IMR-90 (cell line): ENCODE data around the gene HMG20A.

Source experiments
- RAD21 ChIP-seq: IDR thresholded peaks from 2 replicates; pipeline ENCODE4 v1.6.1; 2012; ENCODE audit warnings: low read length, improper control_type of control experiment
- RCOR1 ChIP-seq: IDR thresholded peaks from 2 replicates; pipeline ENCODE4 v1.6.1; 2012; ENCODE audit warnings: mild to moderate bottlenecking, low read length, improper control_type of control experiment; ENCODE audit not compliant: insufficient replicate concordance
- TF ChIP-seq, protein P1 (sequence below): fragments of 150-350 bp; IDR thresholded peaks from 2 replicates; pipeline ENCODE4 v1.6.1; 2017; ENCODE audit warnings: mild to moderate bottlenecking, antibody characterized with exemption, low read length, low read depth
- TF ChIP-seq, protein P2 (sequence below): conservative IDR thresholded peaks from 2 replicates; pipeline ENCODE4 v1.5.1; 2012; ENCODE audit warnings: mild to moderate bottlenecking, low read depth, low read length, improper control_type of control experiment

DNA sequence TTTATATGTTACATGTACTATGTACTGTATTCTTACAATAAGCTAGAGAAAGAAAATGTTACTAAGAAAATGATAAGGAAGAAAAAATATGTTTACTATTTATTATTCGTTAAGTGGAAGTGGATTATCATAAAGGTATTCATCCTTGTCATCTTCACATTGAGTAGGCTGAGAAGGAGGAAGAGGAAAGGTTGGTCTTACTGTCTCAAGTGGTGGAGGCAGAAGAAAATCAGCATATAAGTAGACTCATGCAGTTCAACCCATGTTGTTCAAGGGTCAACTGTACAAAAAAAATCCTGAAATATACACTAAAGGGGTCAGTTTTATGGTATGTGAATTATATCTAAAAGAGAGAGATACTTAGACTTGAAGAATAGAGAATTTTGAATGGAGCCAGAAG is 5.7 kb downstream of the HMG20A start:
- no peak for TF ChIP-seq RCOR1
- TF ChIP-seq, protein P1, sequence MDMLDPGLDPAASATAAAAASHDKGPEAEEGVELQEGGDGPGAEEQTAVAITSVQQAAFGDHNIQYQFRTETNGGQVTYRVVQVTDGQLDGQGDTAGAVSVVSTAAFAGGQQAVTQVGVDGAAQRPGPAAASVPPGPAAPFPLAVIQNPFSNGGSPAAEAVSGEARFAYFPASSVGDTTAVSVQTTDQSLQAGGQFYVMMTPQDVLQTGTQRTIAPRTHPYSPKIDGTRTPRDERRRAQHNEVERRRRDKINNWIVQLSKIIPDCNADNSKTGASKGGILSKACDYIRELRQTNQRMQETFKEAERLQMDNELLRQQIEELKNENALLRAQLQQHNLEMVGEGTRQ, result no peak
- TF ChIP-seq RAD21, result no peak
- TF ChIP-seq, protein P2, sequence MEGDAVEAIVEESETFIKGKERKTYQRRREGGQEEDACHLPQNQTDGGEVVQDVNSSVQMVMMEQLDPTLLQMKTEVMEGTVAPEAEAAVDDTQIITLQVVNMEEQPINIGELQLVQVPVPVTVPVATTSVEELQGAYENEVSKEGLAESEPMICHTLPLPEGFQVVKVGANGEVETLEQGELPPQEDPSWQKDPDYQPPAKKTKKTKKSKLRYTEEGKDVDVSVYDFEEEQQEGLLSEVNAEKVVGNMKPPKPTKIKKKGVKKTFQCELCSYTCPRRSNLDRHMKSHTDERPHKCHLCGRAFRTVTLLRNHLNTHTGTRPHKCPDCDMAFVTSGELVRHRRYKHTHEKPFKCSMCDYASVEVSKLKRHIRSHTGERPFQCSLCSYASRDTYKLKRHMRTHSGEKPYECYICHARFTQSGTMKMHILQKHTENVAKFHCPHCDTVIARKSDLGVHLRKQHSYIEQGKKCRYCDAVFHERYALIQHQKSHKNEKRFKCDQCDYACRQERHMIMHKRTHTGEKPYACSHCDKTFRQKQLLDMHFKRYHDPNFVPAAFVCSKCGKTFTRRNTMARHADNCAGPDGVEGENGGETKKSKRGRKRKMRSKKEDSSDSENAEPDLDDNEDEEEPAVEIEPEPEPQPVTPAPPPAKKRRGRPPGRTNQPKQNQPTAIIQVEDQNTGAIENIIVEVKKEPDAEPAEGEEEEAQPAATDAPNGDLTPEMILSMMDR, result no peak
